HPDE6-E6E7 (cell line): Measurements from ENCODE around the gene PPP1R12B.
"Not testable (repeated sequence)": the region's sequence is repeated elsewhere in the genome, so short reads cannot be mapped to it uniquely, and the experiment has no call there.

Experiments
- DNase-seq: peaks from one replicate; pipeline ENCODE4 v3.0.0; 2011; ENCODE audit warnings: missing footprints; ENCODE audit errors: extremely low spot score

PPP1R12B gene

DNA sequence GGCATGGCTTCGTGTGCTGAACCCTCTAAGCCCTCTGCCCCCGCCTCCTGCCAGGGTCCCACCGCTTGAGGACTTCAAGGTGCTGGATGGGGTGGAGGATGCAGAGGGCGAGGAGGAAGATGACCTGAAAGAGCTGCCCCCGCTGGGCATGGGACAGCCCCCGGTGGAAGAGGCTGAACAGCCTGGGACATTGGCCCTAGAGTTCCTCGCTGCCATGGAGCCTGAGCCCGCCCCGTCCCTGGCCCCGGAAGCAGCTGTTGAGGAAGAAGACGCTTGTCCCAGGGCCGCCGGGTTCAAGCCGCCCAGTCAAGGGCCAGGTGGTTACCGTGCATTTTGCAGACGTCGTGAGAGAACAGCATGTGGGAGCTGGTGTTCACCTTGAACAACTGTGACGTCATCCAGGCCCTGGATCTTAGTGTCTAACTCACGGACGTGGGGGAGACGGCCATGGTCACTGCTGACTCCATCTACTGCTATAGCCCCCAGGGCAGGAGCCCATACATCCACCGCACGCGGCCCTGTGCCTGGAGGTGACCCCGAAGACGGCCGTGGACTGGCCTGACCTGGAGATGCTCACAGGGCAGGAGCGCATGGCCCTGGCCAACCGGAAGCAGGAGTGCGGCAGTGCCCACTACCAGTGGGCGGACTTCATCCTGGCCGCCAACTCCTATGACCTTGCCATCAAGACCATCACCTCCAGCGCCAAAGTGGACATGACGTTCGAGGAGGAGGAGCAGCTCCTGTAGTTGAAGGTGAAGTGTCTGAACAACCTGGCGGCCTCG lies 90.1 kb downstream of the PPP1R12B start:
- DNase-seq, result no peak

DNA sequence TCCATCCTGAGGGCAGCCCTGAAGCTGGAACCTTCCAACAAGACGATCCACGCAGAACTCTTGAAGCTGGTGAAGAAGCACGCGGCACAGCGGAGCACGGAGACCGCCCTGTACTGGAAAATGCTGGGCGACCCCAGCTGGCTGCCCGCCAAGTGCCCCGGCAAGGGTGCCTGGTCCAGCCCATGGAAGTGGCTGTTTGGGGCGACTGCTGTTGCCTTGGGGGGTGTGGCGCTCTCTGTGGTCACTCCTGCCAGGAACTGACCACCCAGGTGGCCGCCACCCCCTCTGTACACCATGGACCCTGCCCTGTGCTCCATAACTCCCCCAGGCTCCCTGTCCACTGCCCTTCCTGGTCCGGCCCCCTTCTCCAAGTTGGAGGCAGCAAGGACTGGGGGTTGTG lies 90.8 kb downstream of the PPP1R12B start:
- DNase-seq, result no peak

DNA sequence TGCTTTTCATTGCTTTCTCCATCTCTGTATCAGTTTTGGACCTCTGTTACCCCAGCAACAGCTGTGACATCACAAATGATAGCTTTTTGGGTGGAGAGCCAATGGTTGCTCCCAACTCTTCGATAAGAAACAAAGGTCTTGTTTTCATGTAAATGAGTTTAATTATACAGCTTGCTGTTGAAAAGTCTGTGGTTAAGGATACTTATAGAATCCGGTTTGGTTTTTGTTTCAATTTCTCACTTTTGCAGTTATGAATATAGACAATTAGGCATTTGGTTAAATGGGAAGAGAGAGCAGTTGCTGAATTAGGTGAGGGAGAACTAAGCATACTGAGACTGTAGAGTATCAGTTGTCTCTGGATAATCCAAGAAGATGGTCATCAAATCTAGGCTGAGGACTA lies 99.6 kb downstream of the PPP1R12B start:
- DNase-seq, result not testable (repeated sequence)

DNA sequence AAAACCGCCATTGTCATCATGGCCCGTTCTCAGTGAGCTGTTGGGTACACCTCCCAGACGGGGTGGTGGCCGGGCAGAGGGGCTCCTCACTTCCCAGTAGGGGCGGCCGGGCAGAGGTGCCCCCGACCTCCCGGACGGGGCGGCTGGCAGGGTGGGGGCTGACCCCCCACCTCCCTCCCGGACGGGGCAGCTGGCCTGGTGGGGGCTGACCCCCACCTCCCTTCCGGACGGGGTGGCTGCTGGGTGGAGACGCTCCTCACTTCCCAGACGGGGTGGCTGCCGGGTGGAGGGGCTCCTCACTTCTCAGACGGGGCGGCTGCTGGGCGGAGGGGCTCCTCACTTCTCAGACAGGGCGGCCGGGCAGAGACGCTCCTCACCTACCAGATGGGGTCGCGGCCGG lies 103.1 kb downstream of the PPP1R12B start:
- not testable (repeated sequence) for DNase-seq

DNA sequence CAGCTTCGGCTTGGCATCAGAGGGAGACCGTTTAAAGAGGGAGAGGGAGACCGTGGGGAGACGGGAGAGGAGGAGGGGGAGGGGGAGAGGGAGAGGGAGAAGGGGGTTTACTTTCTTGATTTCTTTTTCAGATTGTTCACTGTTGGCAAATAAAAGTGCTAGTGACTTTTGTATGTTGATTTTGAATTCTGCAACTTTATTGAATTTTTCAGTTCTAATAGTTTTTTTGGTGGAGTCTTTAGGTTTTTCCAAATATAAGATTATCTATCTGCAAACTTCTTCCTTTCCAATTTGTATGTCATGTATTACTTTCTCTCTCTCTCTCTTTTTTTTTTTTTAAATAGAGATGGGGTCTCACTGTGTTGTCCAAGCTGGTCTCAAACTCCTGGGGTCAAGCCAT lies 104.0 kb downstream of the PPP1R12B start:
- no peak for DNase-seq

DNA sequence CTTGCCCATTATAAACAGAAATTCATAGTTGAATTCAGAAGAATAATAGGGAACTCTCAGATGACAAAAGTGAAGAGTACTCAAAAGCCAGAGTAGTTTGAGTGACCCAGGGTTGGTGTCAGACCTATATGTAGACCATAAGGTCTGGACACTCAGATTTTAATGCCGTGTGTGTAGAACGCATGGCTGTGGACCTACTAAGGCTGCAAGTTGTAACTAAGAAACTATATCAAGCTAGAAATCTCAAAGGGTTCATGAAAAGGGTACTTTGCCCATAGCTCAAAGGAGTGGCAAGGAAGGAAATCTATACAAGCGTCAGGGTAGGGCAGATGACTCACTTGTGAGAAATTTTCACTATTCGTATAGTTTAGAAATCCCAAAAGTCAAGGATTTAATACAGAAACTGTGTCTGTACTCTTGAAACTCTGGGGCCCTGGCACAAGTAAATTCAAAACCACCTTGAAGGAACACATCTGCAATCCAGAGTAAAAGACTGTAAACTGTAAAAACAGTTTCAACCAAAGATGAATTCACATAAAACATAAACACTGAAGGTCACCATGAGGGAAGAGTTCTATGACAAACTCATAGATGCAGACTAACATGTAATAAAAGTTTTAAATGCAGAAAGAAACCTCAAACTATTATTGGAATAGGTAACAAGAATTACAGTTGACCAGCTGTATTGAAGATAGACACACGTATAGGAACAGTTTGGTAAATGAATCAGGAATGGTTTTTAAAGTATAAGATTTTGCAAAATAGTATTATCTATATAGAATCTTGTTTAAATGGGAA lies 108.1 kb downstream of the PPP1R12B start:
- peak; percentile 31 for DNase-seq

DNA sequence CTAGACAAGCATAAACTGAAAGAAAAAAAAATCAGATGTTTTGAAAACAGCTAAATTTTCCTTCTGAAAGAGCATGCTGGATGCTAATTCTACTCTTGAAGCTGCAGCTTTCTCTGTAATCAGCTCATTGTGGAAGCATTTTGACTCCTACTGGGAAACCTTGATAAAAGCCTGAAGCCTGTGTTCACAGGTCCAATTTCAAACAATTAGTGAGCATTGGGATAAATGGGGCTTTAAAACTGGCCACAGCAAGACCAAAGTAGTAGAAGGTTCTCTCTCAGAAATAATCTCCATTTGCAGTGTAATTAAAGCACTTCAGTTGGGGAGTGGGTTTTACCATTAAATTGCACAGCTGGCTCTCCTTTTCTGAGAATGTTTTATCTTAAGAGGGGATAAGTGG lies 110.2 kb downstream of the PPP1R12B start:
- not testable (repeated sequence) for DNase-seq

DNA sequence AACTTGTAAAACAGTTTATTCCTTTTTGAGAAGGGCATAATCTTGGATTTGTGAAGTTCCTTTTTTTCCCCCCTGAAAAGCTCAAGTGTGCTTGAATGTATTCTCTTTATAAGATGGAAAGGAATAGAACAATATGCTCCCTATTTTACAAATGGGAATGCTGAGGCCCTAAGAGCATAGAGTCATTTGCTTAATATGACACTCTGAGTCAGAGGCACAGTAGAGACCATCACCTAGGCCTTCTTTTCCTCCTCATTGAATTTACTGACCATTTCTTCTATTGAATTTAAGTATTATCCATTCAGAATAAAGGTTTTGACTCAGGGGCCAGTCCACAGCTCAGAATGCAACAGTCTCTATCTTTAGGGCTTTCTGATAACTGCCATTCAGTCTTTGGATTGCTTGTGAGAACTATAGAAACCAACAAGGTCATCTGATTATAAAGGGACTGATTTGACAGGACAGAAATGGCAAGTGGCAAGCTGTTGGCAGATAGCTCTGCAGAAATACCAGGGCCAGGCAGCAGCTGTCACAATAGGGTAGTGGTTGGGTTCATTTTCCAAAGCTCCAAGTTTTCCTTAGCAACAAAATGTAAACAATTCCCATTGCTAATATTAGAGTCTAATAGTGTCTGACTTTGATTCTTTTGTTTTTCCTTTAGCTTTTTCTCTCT lies 111.1 kb downstream of the PPP1R12B start:
- not testable (repeated sequence) for DNase-seq

DNA sequence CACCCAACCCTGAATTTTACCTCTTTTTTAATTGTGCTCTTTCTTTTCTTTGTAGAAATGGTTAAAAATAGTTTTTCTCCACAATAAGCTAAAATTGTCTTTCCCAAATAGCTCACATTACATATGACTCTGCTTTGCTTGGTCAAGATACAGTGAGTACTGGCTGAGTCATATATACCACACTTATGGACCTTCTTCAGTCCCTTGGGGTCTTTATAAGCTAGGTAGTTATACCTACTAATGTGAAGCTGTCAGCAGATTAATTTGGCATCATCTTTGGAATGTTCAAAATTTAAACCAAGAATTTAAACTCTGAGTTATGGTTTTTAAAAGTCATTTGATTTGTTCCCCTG lies 111.6 kb downstream of the PPP1R12B start:
- DNase-seq, result not testable (repeated sequence)

DNA sequence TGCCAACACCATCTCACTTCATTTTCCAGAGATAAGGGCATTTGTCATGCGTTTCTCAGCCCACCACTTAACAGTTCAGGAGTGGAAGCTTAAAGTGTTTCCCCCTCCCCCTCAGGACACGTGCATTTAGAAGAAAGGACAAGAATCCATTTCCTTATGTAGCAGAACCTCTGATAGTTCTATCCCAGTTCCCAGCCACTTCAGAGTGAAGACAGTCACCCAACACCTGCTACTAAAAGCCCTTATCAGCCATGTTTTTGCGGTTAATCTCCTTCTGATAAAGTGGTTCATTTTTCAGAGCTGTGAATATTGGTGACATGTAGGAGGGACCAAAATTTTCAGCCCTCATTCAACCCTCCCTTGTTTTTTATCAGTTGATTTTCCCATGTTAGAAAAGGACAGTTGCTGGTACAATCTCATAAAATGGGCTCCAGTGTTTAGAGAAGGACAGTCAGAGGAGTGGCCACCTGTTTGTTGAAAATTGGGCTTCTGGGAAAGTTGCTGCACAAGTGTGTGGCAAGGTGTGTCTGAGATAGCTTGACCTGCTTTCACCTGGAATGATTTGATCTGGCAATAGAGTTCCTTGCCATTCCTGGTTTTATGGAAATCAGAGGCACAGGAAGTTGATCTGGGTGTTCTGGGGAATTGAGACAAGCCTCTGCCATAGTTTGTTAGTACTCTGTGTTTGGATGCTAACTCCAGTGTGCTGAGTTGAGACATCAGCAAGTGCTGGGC lies 114.0 kb downstream of the PPP1R12B start:
- no peak for DNase-seq

DNA sequence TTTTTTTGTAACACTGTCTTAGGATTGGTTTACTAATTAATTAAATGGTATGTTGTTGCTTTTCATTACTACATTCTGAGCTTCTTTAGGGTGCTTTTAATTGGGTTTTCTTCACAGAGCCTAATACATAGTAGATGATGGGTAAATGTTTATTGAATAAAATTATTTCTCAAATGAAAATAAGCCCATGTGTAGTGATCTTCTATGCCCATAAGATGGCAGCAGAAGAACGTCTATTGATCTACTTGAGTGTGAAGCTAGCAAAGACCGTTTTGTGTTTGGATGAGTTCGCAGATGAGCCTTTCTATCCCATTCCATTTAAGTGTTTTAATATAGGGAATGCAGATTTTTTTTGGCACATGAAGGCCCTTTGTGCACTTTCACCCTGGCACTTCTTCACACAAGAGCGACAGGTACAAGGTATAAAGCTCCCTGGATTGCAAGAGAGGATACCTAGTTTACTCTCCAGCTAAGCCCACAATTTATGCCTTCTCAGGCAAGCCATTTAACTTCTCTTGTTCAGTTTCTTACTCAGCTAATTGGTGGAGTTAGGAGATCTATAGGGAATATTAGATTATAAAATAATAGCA lies 115.7 kb downstream of the PPP1R12B start:
- not testable (repeated sequence) for DNase-seq

DNA sequence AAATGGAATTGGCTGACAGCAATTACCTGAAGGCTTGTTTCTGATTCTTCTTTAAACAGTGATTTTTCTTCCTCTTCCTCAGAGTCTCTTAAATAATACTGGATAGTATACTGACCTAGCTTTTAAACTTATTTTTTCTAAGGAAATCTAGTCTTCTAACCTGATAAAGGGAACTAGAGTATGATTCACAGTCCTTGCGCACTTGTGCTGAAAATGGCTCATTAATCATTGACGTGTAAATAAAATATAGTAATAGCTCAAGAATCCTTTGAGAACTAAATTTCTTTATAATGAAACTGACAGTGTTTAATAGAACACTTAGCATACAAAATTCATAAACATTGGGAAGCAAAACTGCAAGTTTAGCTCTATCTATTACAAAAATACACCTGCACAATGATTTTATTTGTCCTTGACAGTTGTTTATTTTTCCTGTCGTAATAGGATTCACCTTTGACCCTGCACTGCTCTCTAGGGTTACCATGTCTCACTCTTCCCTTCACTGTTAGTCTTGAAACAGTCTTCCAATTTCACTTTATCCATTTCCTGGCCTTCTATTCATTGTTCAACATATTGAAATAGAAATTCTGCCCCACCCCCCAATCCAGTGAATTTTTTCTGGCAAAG lies 117.3 kb downstream of the PPP1R12B start:
- DNase-seq, result not testable (repeated sequence)

DNA sequence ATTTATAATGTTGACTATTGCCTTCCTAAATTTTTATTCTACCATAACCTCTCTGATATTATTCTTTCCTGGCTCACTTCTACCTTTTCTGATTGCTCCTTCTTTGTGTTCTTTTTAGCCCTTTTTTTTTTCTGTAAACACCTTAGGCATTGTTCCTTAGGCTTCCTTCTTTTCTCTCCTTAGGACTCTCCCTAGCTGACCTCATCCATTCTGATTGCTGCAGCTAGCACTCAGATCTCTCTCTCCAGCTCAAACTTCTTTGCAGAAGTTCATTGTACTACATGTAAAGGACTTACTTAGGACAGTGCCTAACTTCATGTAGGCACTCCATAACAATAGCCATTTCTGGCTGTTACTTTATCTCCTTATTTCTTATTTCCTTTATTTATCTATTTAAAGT lies 117.8 kb downstream of the PPP1R12B start:
- not testable (repeated sequence) for DNase-seq

DNA sequence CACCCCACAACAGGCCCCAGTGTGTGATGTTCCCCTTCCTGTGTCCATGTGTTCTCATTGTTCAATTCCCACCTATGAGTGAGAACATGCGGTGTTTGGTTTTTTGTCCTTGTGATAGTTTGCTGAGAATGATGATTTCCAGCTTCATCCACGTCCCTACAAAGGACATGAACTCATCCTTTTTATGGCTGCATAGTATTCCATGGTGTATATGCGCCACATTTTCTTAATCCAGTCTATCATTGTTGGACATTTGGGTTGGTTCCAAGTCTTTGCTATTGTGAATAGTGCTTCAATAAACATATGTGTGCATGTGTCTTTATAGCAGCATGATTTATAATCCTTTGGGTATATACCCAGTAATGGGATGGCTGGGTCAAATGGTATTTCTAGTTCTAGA lies 118.9 kb downstream of the PPP1R12B start:
- DNase-seq, result not testable (repeated sequence)

DNA sequence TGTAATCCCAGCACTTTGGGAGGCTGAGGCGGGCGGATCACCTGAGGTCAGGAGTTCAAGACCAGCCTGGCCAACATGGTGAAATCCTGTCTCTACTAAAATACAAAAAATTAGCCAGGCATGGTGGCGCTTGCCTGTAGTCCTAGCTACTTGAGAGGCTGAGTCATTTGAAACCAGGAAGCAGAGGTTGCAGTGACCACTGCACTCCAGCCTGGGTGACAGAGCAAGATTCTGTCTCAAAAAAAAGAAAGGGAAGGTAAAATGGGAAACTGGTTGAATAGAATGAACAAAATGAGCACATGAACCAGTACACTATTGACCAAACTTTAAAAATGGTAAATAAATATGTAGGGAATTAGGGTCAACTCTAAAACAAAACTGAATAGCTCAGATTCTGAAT lies 120.2 kb downstream of the PPP1R12B start:
- not testable (repeated sequence) for DNase-seq

DNA sequence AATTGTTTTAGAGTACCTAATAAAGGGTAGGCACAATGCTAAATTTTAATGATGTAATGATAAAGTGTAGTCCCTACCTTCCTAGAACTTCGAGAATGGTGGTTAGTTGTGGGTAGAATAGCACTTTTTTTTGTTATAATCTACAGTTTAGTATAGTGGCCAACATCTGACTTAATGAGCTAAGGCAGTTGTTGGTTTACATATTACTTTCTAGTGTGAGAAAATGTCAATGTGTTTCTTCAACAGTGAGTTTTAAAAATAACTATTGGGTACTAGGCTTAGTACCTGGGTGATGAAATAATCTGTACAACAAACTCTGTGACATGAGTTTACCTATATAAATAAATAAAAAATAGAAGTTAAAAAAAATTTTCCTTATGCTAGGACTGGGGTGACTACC lies 120.6 kb downstream of the PPP1R12B start:
- not testable (repeated sequence) for DNase-seq

DNA sequence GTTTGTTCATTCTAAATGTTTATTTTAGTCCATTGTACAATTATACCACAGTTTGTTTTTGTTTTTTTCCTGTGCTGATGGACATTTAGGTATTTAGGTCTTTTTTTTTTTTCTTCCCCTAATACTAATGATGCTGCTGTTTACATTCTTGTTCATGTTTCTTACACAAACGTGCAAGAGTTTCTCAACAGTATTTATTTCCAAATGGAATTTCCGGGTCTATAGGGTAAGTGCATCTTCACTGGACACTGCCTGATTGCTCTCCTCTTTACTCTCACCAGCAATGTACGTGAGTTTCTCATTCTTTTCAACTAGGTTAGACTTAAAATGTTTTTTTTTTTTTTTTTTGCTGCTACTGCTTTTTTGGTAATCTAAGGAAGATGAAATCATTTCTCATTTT lies 122.7 kb downstream of the PPP1R12B start:
- no peak for DNase-seq

DNA sequence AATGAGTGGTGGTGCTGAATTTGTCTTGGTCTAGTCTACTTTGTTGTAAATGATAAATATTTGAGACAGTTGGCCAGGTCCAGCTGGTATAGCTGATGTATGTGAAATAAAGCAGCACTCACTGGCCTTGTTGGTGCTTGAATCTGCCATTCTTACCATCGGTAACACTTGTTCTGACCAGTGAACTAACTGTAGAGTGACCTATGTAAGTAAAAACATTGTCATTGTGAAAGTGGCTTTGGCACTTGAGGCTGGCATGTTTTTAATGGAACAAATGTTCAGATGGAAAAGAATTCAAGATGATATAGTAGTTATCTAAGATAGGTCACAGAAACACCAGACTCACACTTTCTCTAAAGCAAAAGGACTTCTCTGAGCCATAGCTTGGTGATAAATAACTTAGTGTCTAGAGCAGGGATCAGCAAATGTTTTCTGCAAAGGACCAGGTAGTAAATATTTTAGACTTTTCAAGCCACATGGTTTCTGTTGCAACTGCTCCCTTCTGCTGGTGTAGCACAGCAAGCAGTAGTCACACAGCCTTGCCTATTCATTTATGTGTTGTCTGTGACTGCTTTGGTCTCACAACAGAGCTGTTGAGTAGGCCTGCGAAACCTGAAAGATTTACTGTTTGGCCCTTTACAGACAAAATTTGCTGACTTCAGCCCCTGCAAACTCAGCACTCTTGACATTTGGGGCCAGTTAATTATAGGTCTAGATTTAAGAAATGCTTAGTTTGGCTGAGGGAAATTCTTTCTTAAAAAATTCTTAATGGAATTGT lies 124.0 kb downstream of the PPP1R12B start:
- not testable (repeated sequence) for DNase-seq

DNA sequence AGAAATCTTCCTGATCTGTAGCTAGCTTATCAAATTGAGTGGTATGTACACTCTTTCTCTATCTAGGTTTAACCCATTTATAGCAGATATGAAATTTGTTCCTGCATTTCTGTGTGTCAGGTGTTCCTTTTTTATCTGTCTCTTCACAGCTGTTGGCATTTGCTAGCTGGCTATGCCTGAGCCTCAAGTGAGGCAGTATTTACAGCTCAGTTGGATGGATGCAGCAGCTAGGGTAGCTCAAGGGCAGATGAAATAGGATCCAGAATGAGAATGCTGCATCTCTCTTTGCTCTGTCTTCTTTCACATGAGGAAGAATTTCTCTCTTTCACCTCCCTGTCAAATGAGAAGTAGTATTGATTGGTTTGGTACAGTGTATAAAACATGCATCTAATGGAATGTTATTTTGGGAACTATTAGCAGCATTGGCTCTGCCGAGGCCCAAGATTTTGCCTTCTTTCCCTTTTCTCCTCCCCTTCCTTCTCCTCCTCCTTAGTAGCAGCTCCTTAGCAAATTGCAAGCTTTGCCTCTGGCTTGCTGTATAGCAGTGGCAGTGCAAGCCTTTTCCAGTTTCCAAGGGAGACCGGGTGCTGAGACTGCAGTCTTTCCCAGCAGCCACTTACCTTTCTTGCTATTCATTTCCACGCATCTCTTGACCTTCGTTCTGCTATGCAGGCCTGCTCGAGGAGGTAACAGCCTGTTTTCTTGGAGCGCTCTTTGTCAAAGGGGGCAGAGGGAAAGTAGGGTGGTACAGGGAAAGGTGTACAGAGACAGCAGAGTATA lies 125.0 kb downstream of the PPP1R12B start:
- not testable (repeated sequence) for DNase-seq
